Stimulated activated CD4-positive, alpha-beta T cell treated with anti-CD3 and anti-CD28 coated beads, Interleukin-1b, Interleukin-23, amount 100 ng/mL, for 1 hour (primary cell): ENCODE measurements around the gene TNNI2.
"Not testable (repeated sequence)": the region's sequence is repeated elsewhere in the genome, so short reads cannot be mapped to it uniquely, and the experiment has no call there.

Experiments used
- DNase-seq, 2 donors: peaks; one replicate each; pipeline ENCODE4 v3.0.0-alpha.2; 2020; ENCODE audit warnings: low read depth in 2 of 2

The TNNI2 gene

GRCh38 chr11:1862588-1863351, 24.0 kb downstream of the TNNI2 start:
- DNase-seq, result no peak

GRCh38 chr11:1863352-1864216, 24.8 kb downstream of the TNNI2 start:
- no peak for DNase-seq

GRCh38 chr11:1864231-1864630, 25.4 kb downstream of the TNNI2 start:
- no peak for DNase-seq

GRCh38 chr11:1864831-1865665, 26.3 kb downstream of the TNNI2 start:
- no peak for DNase-seq

GRCh38 chr11:1866226-1866625, 27.4 kb downstream of the TNNI2 start:
- DNase-seq, result no peak

GRCh38 chr11:1866776-1867175, 28.0 kb downstream of the TNNI2 start:
- DNase-seq, result no peak

GRCh38 chr11:1867381-1867780, 28.6 kb downstream of the TNNI2 start:
- DNase-seq, result no peak

- DNase-seq, result no peak
These were observed 29.4 kb downstream of the TNNI2 start for GRCh38 chr11:1868056-1868635.

- DNase-seq, result no peak
These were observed 30.0 kb downstream of the TNNI2 start for GRCh38 chr11:1868636-1869291.

GRCh38 chr11:1869427-1870325, 30.9 kb downstream of the TNNI2 start:
- no peak for DNase-seq

GRCh38 chr11:1870326-1870696, 31.5 kb downstream of the TNNI2 start:
- no peak for DNase-seq

GRCh38 chr11:1870721-1871466, 32.1 kb downstream of the TNNI2 start:
- DNase-seq, result no peak

- no peak for DNase-seq
These were observed 32.8 kb downstream of the TNNI2 start for GRCh38 chr11:1871531-1871930.

- no peak for DNase-seq
These were observed 33.6 kb downstream of the TNNI2 start for GRCh38 chr11:1872267-1872985.

GRCh38 chr11:1873048-1873812, 34.4 kb downstream of the TNNI2 start:
- no peak for DNase-seq

GRCh38 chr11:1873813-1874150, 35.0 kb downstream of the TNNI2 start:
- not testable (repeated sequence) for DNase-seq

- DNase-seq, result not testable (repeated sequence)
These were observed 35.8 kb downstream of the TNNI2 start for GRCh38 chr11:1874441-1875092.
